ENCODE measurements around the gene ZNF445.
"Not testable (repeated sequence)": the region's sequence is repeated elsewhere in the genome, so short reads cannot be mapped to it uniquely, and the experiment has no call there.

Gene ZNF445

DNA sequence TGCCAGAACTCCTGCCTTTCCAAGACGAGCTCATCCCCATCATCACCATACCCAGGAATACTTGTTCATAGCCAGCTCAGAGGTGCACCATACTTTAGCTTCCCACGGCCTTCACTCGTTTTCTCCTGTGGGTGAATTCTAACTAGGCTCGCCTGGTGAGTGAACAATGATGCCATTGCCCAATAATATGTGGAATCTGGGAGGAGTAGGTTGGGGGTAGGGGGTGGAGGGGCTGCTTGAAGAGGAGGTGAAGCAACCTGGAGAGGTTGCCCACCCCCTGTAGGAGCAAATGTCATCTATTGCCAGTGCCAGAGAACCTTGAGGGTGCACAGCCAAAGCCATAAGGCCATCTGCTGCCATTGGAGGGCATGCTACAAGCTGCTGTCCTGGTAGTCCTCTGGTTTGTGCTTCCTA lies 592 bp upstream of the ZNF445 start:
- TF ChIP-seq CTCF (IDR thresholded peaks at IDR 0.05; ENCODE audit: control insufficient read depth, extremely low read depth, insufficient read depth) = no peak

DNA sequence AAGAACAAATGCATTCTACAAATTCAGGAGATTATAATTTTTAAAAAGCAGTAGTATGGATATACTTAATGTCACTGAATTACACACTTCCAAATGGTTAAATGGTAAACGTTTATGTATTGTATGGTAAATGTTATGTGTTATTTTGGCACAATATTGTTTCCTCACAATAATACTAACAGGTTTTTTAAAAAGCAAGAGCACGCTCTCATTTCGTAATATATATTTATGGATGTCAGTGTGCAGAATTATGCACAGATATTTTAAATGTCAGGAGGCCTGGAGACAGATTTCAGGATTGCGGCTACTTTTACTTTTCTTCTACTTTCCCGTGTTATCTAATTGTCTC lies 533 bp downstream of the ZNF445 start:
- TF ChIP-seq CTCF (IDR thresholded peaks at IDR 0.05; ENCODE audit: control insufficient read depth, extremely low read depth, insufficient read depth) = no peak
- no peak for DNase-seq (ENCODE audit: low read depth)
- peak overlapping the region; percentile 75 for H3K4me3 ChIP-seq (ENCODE audit: low read depth, low read length)

More for the DNA sequence above, 592 bp upstream of the ZNF445 start:
- no peak for DNase-seq (ENCODE audit: low read depth)
- peak overlapping the region; percentile 75 for H3K4me3 ChIP-seq (ENCODE audit: low read depth, low read length)

DNA sequence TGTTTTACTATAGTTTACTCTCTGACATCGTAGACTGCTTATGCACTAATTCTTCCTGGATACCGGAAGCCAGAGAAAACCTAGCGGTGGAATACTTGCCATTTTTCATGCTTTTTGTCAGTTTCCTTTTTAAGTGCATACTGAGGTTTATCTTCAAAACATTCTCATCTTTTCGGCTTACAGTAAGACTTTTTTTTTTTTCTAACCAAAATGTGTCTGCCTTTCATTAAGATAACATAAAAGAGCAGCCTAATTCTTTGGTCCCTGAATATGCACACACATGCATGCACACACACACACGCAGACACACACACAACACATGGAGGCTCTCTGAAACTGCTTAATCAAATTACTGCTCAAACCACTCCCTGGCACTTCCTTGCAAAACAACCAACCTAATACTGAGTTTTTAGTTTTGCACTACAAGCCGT lies 1.3 kb downstream of the ZNF445 start:
- H3K4me3 ChIP-seq (ENCODE audit: low read depth, low read length) = peak overlapping the region; percentile 75
- no peak for TF ChIP-seq CTCF (IDR thresholded peaks at IDR 0.05; ENCODE audit: control insufficient read depth, extremely low read depth, insufficient read depth)
- no peak for DNase-seq (ENCODE audit: low read depth)

DNA sequence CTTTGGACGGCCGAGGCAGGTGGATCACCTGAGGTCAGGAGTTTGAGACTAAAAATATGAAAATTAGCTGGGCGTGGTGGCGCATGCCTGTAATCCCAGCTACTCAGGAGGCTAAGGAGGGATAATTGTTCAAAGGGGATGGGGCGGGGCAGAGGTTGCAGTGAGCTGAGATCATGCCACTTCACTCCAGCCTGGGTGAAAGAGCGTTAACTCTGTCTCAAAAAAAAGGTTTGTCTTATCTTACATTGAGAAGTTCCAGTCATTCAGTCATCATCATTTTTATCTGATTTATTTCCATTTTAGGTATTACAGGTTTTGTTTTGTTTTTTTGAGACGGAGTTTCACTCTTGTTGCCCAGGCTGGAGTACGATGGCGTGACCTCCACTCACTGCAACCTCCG lies 2.6 kb downstream of the ZNF445 start:
- not testable (repeated sequence) for H3K4me3 ChIP-seq (ENCODE audit: low read depth, low read length); DNase-seq (ENCODE audit: low read depth)

DNA sequence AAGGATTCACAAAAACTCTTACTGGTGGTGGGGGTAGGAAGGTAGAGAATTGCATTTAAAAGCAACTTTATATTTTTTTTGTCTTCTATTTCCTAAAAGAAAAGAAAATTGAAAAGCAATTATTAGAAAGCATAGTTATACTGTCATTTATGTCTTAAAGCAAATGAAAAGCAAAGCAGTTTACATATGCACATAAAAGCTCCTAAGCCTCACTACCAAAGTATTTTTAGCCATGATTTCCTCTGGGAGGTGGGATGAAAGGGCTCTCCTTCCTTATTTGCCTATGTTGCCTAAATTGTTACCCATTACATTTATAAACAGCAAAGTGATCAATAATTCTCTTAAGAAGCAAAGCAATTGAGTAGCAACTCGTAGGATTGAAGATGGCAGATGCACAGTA lies 7.0 kb downstream of the ZNF445 start:
- no peak overlapping the region for H3K4me3 ChIP-seq (ENCODE audit: low read depth, low read length)
- no peak for DNase-seq (ENCODE audit: low read depth)
- TF ChIP-seq CTCF (IDR thresholded peaks at IDR 0.05; ENCODE audit: control insufficient read depth, extremely low read depth, insufficient read depth) = no peak

DNA sequence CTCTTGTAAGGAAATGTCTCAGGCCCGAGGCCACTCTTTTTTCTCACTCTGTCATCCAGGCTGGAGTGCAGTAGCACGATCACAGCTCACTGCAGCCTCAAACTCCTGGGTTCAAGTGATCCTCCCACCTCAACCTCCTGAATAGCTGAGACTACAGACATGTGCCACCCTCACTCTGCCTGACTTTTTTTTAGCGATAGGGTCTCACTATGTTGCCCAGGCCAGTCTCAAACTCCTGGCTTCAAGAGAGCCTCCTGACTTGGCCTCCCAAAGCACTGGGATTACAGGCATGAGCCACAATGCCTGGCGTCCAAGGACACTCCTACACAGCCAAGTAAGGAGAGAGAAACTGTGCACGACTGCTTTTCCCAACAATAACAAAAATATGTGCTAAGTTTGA lies 7.6 kb downstream of the ZNF445 start:
- DNase-seq (ENCODE audit: low read depth) = no peak

GRCh38 chr3:44468572-44469520 lies 8.6 kb downstream of the ZNF445 start:
- TF ChIP-seq CTCF (IDR thresholded peaks at IDR 0.05; ENCODE audit: control insufficient read depth, extremely low read depth, insufficient read depth) = no peak
- peak; percentile 46 for DNase-seq (ENCODE audit: low read depth)

More for the DNA sequence above, 7.6 kb downstream of the ZNF445 start:
- no peak overlapping the region for H3K4me3 ChIP-seq (ENCODE audit: low read depth, low read length)
- no peak for TF ChIP-seq CTCF (IDR thresholded peaks at IDR 0.05; ENCODE audit: control insufficient read depth, extremely low read depth, insufficient read depth)

GRCh38 chr3:44468099-44468537 lies 9.4 kb downstream of the ZNF445 start:
- DNase-seq (ENCODE audit: low read depth); H3K4me3 ChIP-seq (ENCODE audit: low read depth, low read length): not testable (repeated sequence)

More at GRCh38 chr3:44468572-44469520, 8.6 kb downstream of the ZNF445 start:
- H3K4me3 ChIP-seq (ENCODE audit: low read depth, low read length) = no peak overlapping the region

All from LNCaP clone FGC (cell line).